GM18511 (cell line): ENCODE measurements around the gene SNAPC4.
"Not testable (repeated sequence)": the region's sequence is repeated elsewhere in the genome, so short reads cannot be mapped to it uniquely, and the experiment has no call there.

Source experiments
- ATAC-seq: cut with Tn5 transposase; IDR thresholded peaks from one replicate; pipeline ENCODE4 v1.9.1; 2021; ENCODE audit warnings: mild to moderate bottlenecking, moderate library complexity; ENCODE audit not compliant: unreplicated experiment

SNAPC4 gene

GRCh38 chr9:136433043-136433715 is 33.2 kb upstream of the SNAPC4 start:
- ATAC-seq = no peak

GRCh38 chr9:136432591-136432990 is 32.6 kb upstream of the SNAPC4 start:
- ATAC-seq = no peak

- ATAC-seq = no peak
Measured at GRCh38 chr9:136431782-136432350, 31.9 kb upstream of the SNAPC4 start.

GRCh38 chr9:136430588-136431234 is 30.7 kb upstream of the SNAPC4 start:
- ATAC-seq = no peak

- no peak for ATAC-seq
Measured at GRCh38 chr9:136429683-136430491, 29.9 kb upstream of the SNAPC4 start.

- no peak for ATAC-seq
Measured at GRCh38 chr9:136429075-136429628, 29.2 kb upstream of the SNAPC4 start.

- ATAC-seq = no peak
Measured at GRCh38 chr9:136426787-136427186, 26.8 kb upstream of the SNAPC4 start.

- not testable (repeated sequence) for ATAC-seq
Measured at GRCh38 chr9:136425367-136425766, 25.4 kb upstream of the SNAPC4 start.

- no peak for ATAC-seq
Measured at GRCh38 chr9:136424750-136425362, 24.9 kb upstream of the SNAPC4 start.

- no peak for ATAC-seq
Measured at GRCh38 chr9:136423432-136424146, 23.6 kb upstream of the SNAPC4 start.

- no peak for ATAC-seq
Measured at GRCh38 chr9:136422876-136423275, 22.9 kb upstream of the SNAPC4 start.

- no peak for ATAC-seq
Measured at GRCh38 chr9:136421791-136422190, 21.8 kb upstream of the SNAPC4 start.

- ATAC-seq = no peak
Measured at GRCh38 chr9:136419092-136419420, 19.1 kb upstream of the SNAPC4 start.

GRCh38 chr9:136418182-136419091 is 18.5 kb upstream of the SNAPC4 start:
- no peak for ATAC-seq

GRCh38 chr9:136416914-136417313 is 16.9 kb upstream of the SNAPC4 start:
- no peak for ATAC-seq

GRCh38 chr9:136416427-136416826 is 16.5 kb upstream of the SNAPC4 start:
- no peak for ATAC-seq

GRCh38 chr9:136412962-136413361 is 13.0 kb upstream of the SNAPC4 start:
- no peak for ATAC-seq

GRCh38 chr9:136411378-136411777 is 11.4 kb upstream of the SNAPC4 start:
- no peak for ATAC-seq
